Gastrocnemius medialis (tissue), 4 donors: ENCODE data around the gene ATF1. TPM values are rescaled to one million over a fixed set of nuclear protein-coding genes. Genes with fewer than 3 reads are reported as not detected.

Experiments
- ATAC-seq, 2 donors: fragments of 150-250 bp; one replicate each; pipeline ENCODE4 v1.9.1; 2016
- DNase-seq, 2 donors: peaks; one replicate each; pipeline ENCODE4 v3.0.0-alpha.2; 2019
- H3K27ac ChIP-seq, 4 donors: fragments of 200-600 bp; sonication (generic); 1 replicate in 1 of 4; 2 replicates in 3 of 4; pipeline ENCODE4 v1.5.1; 2016 to 2018; ENCODE audit warnings: mild to moderate bottlenecking in 2 of 4, moderate library complexity in 1 of 4
- H3K27me3 ChIP-seq, 3 donors: fragments of 200-600 bp; sonication (generic) in 2 of 3; 1 replicate in 1 of 3; 2 replicates in 2 of 3; pipeline versions ENCODE4 v1.5.1 to v1.6.0; 2016 to 2019; ENCODE audit warnings: mild to moderate bottlenecking in 1 of 3, moderate library complexity in 1 of 3
- H3K36me3 ChIP-seq, 2 donors: fragments of 200-600 bp; sonication (generic) in 1 of 2; one replicate each; pipeline ENCODE4 v1.5.1; 2017 to 2018
- H3K4me1 ChIP-seq, 2 donors: fragments of 200-600 bp; sonication (generic) in 1 of 2; one replicate each; pipeline ENCODE4 v1.5.1; 2016 to 2017; ENCODE audit warnings: mild to moderate bottlenecking in 2 of 2
- H3K4me3 ChIP-seq, 4 donors: fragments of 200-600 bp; sonication (generic) in 3 of 4; 1 replicate in 1 of 4; 2 replicates in 3 of 4; pipeline ENCODE4 v1.5.1; 2016 to 2019; ENCODE audit warnings: mild to moderate bottlenecking in 2 of 4
- H3K9me3 ChIP-seq, 3 donors: fragments of 200-600 bp; sonication (generic) in 2 of 3; 1 replicate in 1 of 3; 2 replicates in 2 of 3; pipeline ENCODE4 v1.5.1; 2016 to 2019
- CTCF ChIP-seq, 5 experiments: fragments of 450-650 bp in 3 of 5; fragments of 200-600 bp in 2 of 5; sonication (generic) in 2 of 5; IDR thresholded peaks in 4 of 5; conservative IDR thresholded peaks in 1 of 5; 1 replicate in 4 of 5; 2 replicates in 1 of 5; pipeline ENCODE4 v1.5.1; 2016 to 2019; ENCODE audit warnings: antibody characterized with exemption in 5 of 5, mild to moderate bottlenecking in 3 of 5, moderate library complexity in 3 of 5
- POLR2A ChIP-seq, 2 donors: fragments of 450-650 bp; IDR thresholded peaks; one replicate each; pipeline ENCODE4 v1.6.1; 2017; ENCODE audit warnings: antibody characterized with exemption in 2 of 2, mild to moderate bottlenecking in 2 of 2, moderate library complexity in 2 of 2
- in situ Hi-C, 4 donors: fragments of 200-750 bp; cut with MboI; loops; one replicate each; pipeline versions ENCODE4 v1.15.0 to v1.8.0; 2017; ENCODE audit warnings: low sequenced_read_pairs in 4 of 4
- intact Hi-C: fragments of 100-400 bp; cut with DNase I; formaldehyde crosslinking; loops from one replicate; pipeline ENCODE4 v1.15.1; 2023; ENCODE audit warnings: low total_unique reads
- total RNA-seq, 4 donors: library from RNA; depleted of rRNA; stranded (reverse); fragments of >200 nt; gene quantifications; one replicate each; pipeline versions ENCODE4 v1.1.0 to v1.2.3, GENCODE V29; 2016

ATF1 gene
- total RNA-seq, 4 donors from 2014 or later, result 16.4 to 44.5 (median 37.5) TPM

DNA sequence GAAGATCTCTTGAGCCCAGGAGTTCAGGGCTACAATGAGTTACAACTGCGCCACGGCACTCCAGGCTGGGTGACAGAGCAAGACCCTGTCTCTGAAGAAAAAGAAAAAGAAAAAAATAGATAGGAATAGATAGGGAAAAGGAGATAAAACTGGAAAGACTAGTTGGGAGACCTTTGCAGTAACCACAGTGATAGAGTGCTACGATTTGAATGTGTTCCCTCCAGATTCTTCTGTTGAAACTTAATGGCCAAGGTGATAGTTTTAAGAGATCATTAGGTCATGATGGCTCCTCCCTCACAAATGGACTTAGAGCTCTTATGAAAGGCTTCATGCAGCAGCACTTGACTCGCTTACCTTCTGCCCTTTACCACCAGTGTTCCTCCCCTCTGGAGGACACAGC is 13.5 kb upstream of the ATF1 start:
- no peak for ATAC-seq
- no peak for DNase-seq
- Histone ChIP-seq H3K4me1 (peaks cover 22 to 34% of the 10 kb centered on the region in 2 donors), H3K27ac (peak overlapping the region in 3 of 4 donors; percentile 15 to 89 (median 85)), H3K9me3 (no peaks in the 10 kb centered on the region), H3K36me3 (peaks cover 0 to 25% of the 10 kb centered on the region in 2 donors), H3K4me3 (no peak overlapping the region), H3K27me3 (no peaks in the 10 kb centered on the region)
- intact Hi-C loops, result no loop called here
- TF ChIP-seq POLR2A (IDR thresholded peaks at IDR 0.05) (no peak), CTCF (IDR thresholded peaks at IDR 0.05 in 4 of 5, conservative IDR thresholded peaks at IDR 0.05 in 1 of 5) (no peak)
- in situ Hi-C loops, result no loop called here

DNA sequence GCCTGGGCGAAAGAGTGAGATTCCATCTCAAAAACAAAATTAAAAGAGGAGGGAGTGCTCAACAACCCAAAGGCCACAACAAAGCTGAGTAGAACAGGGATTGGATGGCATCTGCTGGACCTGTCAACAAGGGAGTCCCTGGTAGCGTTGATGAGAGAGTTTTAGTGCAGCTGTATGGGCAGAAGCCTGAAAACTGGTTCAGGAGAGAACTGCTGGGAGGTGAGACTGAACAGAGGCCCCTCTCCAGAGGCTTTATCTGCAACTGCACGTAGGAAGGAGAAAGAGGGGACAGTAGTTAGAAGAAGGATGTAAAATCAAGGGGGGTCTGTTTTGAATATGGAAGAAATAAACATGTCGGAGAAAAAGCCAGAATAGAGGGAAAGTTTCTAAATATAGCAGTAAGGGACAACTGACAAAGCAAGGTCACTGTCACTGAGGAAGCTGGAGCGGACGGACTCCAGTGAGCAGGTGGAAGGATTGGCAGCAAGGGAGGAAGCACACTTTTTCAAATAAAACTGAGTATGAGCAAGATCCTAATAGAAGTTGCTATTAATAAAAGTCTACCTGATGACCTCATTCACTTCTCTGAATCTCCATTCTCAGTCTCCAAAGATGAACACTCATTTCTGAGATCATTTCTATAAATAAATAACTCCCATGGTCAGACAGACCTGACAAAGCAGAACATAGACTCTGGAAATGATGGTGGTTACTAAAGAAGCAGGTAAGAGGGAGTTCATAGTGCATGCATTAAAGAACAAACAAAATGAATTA is 11.8 kb upstream of the ATF1 start:
- intact Hi-C loops, result no loop called here
- Histone ChIP-seq H3K27ac (peak overlapping the region; percentile 85 to 94 (median 90)), H3K4me3 (peak overlapping the region in 1 of 4 donors; percentile 10), H3K27me3 (no peaks in the 10 kb centered on the region), H3K4me1 (peaks cover 22 to 34% of the 10 kb centered on the region in 2 donors), H3K36me3 (peaks cover 0 to 12% of the 10 kb centered on the region in 2 donors), H3K9me3 (no peaks in the 10 kb centered on the region)
- peak in 1 of 2 donors; percentile 52 for DNase-seq
- in situ Hi-C loops, result no loop called here
- TF ChIP-seq CTCF (IDR thresholded peaks at IDR 0.05 in 4 of 5, conservative IDR thresholded peaks at IDR 0.05 in 1 of 5) (no peak), POLR2A (IDR thresholded peaks at IDR 0.05) (peak in 1 of 2 donors; percentile 33)
- ATAC-seq, result peak; percentile 96 to 97

- Histone ChIP-seq H3K4me1 (peaks cover 22 to 32% of the 10 kb centered on the region in 2 donors), H3K4me3 (no peak overlapping the region), H3K27ac (peak overlapping the region; percentile 85 to 94 (median 90)), H3K36me3 (peaks cover 0 to 8% of the 10 kb centered on the region in 2 donors), H3K9me3 (no peaks in the 10 kb centered on the region), H3K27me3 (no peaks in the 10 kb centered on the region)
- peak; percentile 19 to 47 for ATAC-seq
- no peak for TF ChIP-seq POLR2A (IDR thresholded peaks at IDR 0.05)
- no peak for TF ChIP-seq CTCF (IDR thresholded peaks at IDR 0.05 in 4 of 5, conservative IDR thresholded peaks at IDR 0.05 in 1 of 5)
- in situ Hi-C loops, result no loop called here
- intact Hi-C loops, result no loop called here
- DNase-seq, result peak in 1 of 2 donors; percentile 49
Measured at GRCh38 chr12:50753232-50753769, 10.6 kb upstream of the ATF1 start.

DNA sequence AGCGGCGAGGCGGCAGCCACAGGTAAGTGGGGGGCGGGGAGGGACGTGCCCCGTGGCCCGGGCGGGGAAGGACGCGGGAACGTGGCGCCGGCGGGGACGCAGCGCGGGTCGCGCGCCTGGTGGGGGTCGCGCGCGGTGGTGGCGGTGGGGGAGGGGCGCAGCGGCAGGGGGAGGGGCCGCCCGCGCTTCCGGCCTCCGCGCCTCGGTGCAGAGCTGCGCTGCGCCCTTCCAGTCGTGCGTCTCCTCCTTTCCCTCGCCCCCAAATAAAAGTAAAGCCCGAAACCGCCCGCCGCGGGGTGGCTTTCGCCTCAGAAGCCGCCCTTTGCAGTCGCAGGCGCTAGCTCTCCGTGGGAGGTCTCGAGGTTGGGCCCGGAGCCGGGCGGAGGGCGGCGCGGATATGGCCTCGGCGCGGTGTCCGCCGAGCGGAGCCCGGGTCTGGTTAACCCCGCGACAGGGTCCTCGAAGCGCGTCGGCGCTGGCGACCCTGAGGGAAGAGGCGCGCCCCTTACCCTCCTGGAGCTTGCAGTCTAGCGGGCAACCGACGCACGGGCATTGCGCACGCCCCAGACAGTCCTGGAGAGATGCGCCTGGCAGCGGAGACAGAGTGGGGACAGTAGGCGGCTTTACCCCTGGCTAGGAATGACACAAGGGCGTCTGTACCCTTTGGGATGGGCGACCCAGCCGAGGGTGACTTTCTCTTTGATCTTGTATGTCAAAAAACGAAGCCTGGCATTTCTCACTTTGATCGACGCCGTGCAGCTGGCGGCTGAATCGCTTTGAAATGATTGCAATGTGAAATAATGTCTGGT is 589 bp downstream of the ATF1 start:
- in situ Hi-C loops, result loop anchor here in 1 of 4 donors (5.0 kb wide), 1 partner anchor 223 kb away; no protein-coding TSS in a partner anchor
- TF ChIP-seq CTCF (IDR thresholded peaks at IDR 0.05 in 4 of 5, conservative IDR thresholded peaks at IDR 0.05 in 1 of 5) (peak in 1 of 5 experiments; percentile 16), POLR2A (IDR thresholded peaks at IDR 0.05) (no peak)
- H3K36me3 ChIP-seq, result no peaks in the 10 kb centered on the region
- H3K9me3 ChIP-seq, result no peaks in the 10 kb centered on the region
- DNase-seq (peak in 1 of 2 donors; percentile 47), ATAC-seq (peak; percentile 60 to 63)
- no peaks in the 10 kb centered on the region for H3K27me3 ChIP-seq
- intact Hi-C loops, result loop anchor here (1.0 to 10.0 kb wide), 5 partner anchors 60 to 470 kb away; partner anchors contain the start of genes DAZAP2 and SLC11A2
- peak overlapping the region; percentile 97 to 100 (median 99) for H3K27ac ChIP-seq
- H3K4me3 ChIP-seq, result peak overlapping the region; percentile 92 to 99 (median 98)
- peaks cover 34 to 49% of the 10 kb centered on the region in 2 donors for H3K4me1 ChIP-seq
